Activated CD8-positive, alpha-beta T cell treated with anti-CD3 and anti-CD28 coated beads, Interleukin-2, amount 10 ng/mL, durations not matched to agents 7 days and 5 days (primary cell): Measurements from ENCODE around the gene ADAP1. TPM values are rescaled to one million over a fixed set of nuclear protein-coding genes. Genes with fewer than 3 reads are reported as not detected.

Experiments used
- ATAC-seq: fragments of 150-1000 bp; cut with Tn5 transposase; one replicate; pipeline ENCODE4 v1.10.0; 2021; ENCODE audit warnings: moderate library complexity
- CTCF ChIA-PET: fragments of 350-600 bp; sonication (Branson Sonifier 250); formaldehyde crosslinking; loops from one replicate; lab custom pipeline; 2021; ENCODE audit warnings: antibody characterized with exemption; lab: Charles Lee
- POLR2A ChIA-PET: fragments of 350-600 bp; sonication (Branson Sonifier 250); formaldehyde crosslinking; loops from one replicate; lab custom pipeline; 2021; ENCODE audit warnings: antibody characterized with exemption; lab: Charles Lee
- DNase-seq: peaks from one replicate; pipeline ENCODE4 v3.0.0-alpha.2; 2020
- H3K27ac Mint-ChIP-seq: one replicate; pipeline ENCODE4 v1.8.0; 2021; ENCODE audit warnings: mild to moderate bottlenecking, mixed read lengths
- H3K27me3 Mint-ChIP-seq: one replicate; pipeline ENCODE4 v1.8.0; 2021; ENCODE audit warnings: low read depth, mixed read lengths
- H3K36me3 Mint-ChIP-seq: one replicate; pipeline ENCODE4 v1.8.0; 2021; ENCODE audit warnings: low read depth, mixed read lengths
- H3K4me1 Mint-ChIP-seq: one replicate; pipeline ENCODE4 v1.8.0; 2021; ENCODE audit warnings: low read depth, mixed read lengths
- H3K4me3 Mint-ChIP-seq: one replicate; pipeline ENCODE4 v1.8.0; 2021; ENCODE audit warnings: mild to moderate bottlenecking, mixed read lengths
- H3K9me3 Mint-ChIP-seq: one replicate; pipeline ENCODE4 v1.8.0; 2022; ENCODE audit warnings: mixed read lengths; ENCODE audit not compliant: insufficient read depth
- total RNA-seq, 2 experiments: library from RNA; stranded (reverse); gene quantifications; one replicate each; pipeline ENCODE4 v1.2.3, GENCODE V29; 2021

Gene ADAP1
- total RNA-seq, 2 experiments from 2014 or later = 24.2 to 28.6 TPM

DNA sequence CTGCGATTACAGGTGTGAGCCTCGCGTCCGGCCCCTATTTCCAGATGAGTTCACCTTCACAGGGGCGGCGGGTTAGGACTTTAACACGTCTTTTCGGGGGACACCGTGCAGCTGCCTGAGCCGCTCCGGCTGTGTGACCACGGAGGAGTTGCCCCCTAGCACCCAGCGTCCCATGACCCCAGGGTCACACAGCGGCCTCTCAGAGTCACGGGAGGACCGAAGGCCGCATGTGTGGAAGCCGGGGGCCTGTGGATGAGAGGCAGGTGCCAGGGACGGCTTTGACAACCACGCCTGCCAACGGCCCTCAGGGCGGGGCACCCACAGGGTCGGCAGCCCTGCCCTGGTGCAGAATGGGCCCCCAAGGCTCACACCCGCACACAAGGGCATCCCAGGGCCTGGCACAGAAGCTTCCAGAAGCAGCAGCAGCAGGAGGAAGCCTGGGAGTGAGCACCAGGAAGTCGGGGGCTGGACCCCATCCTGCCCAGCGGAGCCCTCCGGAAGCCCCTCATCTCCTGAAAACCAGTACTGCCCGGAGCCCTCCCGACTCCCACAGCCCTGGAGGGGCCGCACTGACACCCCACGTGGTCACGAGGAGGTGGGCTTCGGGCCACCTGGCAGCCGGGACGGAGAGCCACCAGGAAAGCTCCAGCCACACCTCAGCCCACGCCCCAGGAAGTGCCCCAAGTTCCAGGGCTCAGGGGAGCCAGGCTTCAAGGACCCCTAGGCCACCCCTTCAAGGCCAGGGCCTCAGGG lies 32.7 kb downstream of the ADAP1 start:
- no peak for ATAC-seq
- ChIA-PET POLR2A (interaction anchor here (1.2 to 1.8 kb wide), 2 partner anchors 30 to 53 kb away, joined by 3 to 10 read pairs; partner anchors contain the start of gene COX19), CTCF (interaction anchor here (2.0 to 2.6 kb wide), 2 partner anchors 12 to 14 kb away, joined by 9 to 12 read pairs; no protein-coding TSS in a partner anchor)
- Mint-ChIP-seq H3K36me3 (peaks cover 6% of the 10 kb centered on the region), H3K4me3 (peak overlapping the region; percentile 83), H3K4me1 (peaks cover 41% of the 10 kb centered on the region), H3K27me3 (no peaks in the 10 kb centered on the region), H3K27ac (peak overlapping the region; percentile 96), H3K9me3 (no peaks in the 10 kb centered on the region)
- DNase-seq = no peak

DNA sequence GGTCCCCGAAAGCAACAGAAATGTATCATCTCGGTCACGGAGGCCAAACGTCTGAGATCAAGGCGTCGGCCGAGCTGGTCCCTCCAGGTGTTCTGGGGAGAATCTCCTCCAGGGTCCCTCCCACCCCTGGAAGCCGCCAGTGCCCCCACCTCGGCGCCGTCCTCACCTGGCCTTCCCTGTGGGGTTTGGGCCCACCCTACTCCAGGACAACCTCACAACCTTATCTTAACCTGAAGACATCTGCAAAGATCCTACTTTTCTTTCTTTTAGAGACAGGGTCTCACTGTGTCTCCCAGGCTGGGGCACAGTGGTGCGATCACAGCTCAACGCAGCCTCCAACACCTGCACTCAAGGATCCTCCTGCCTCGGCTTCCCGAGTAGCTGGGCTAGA lies 33.4 kb downstream of the ADAP1 start:
- no peaks in the 10 kb centered on the region for H3K27me3 Mint-ChIP-seq
- H3K36me3 Mint-ChIP-seq = peaks cover 6% of the 10 kb centered on the region
- CTCF ChIA-PET = interaction anchor here (2.0 to 2.6 kb wide), 2 partner anchors 11 to 13 kb away, joined by 9 to 12 read pairs; no protein-coding TSS in a partner anchor
- peak overlapping the region; percentile 96 for H3K27ac Mint-ChIP-seq
- DNase-seq (no peak), ATAC-seq (no peak)
- no peaks in the 10 kb centered on the region for H3K9me3 Mint-ChIP-seq
- H3K4me3 Mint-ChIP-seq = peak overlapping the region; percentile 36
- POLR2A ChIA-PET = interaction anchor here (1.2 kb wide), 1 partner anchor 54 kb away, joined by 3 read pairs; the partner anchor contains the start of gene COX19
- H3K4me1 Mint-ChIP-seq = peaks cover 41% of the 10 kb centered on the region

- POLR2A ChIA-PET = no interaction called here
- CTCF ChIA-PET = interaction anchor here (2.0 kb wide), 1 partner anchor 10 kb away, joined by 9 read pairs; no protein-coding TSS in a partner anchor
- H3K4me3 Mint-ChIP-seq = peak overlapping the region; percentile 36
Observed at GRCh38 chr7:920351-921070, 34.0 kb downstream of the ADAP1 start.

DNA sequence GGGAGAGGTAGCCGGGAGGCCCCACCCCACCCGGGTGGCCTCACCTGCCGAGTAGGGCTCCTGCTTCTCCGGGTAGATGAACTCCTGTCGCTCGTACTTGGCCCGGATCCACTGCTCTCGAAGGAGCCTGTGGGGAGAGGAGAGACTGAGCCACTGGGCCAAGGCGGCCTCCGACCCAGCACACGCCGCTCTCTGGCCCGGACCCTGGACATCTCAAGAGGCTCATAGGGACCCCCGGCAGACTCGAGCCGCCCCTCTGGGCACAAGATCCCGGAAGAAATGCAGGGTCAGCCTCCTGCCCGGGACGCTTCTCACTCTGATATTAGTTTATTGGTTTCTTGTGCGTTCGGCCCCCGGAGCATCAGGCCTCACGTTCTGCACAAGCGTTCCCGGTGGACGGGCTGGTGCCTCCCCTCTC lies 34.5 kb downstream of the ADAP1 start:
- DNase-seq = no peak
- Mint-ChIP-seq H3K36me3 (peaks cover 6% of the 10 kb centered on the region), H3K27ac (no peak overlapping the region), H3K4me3 (no peak overlapping the region), H3K9me3 (no peaks in the 10 kb centered on the region), H3K27me3 (no peaks in the 10 kb centered on the region), H3K4me1 (peaks cover 35% of the 10 kb centered on the region)
- ATAC-seq = no peak
- ChIA-PET POLR2A (no interaction called here), CTCF (no interaction called here)

More at GRCh38 chr7:920351-921070, 34.0 kb downstream of the ADAP1 start:
- Mint-ChIP-seq H3K4me1 (peaks cover 38% of the 10 kb centered on the region), H3K36me3 (peaks cover 6% of the 10 kb centered on the region), H3K27me3 (no peaks in the 10 kb centered on the region), H3K9me3 (no peaks in the 10 kb centered on the region), H3K27ac (peak overlapping the region; percentile 96)
- no peak for DNase-seq
- no peak for ATAC-seq

DNA sequence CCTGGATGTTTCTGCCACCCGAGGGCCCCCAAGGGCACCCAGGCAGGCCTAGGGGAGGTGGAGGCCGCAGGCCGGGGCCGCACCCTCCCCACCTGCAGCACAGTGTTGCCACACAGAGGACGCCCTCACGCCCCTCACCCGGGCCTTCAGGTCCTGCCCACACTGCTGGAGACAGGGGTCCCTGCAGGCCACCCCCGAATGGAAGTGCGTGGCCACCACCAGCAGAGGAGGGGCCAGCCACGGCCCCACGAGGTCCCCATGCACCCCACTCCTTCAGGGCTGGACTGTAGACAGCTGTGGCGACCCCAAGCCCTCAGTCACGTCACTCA lies 35.4 kb downstream of the ADAP1 start:
- Mint-ChIP-seq H3K4me1 (peaks cover 29% of the 10 kb centered on the region), H3K4me3 (no peak overlapping the region), H3K36me3 (peaks cover 4% of the 10 kb centered on the region), H3K27ac (no peak overlapping the region), H3K27me3 (no peaks in the 10 kb centered on the region), H3K9me3 (no peaks in the 10 kb centered on the region)
- POLR2A ChIA-PET = no interaction called here
- no peak for ATAC-seq
- CTCF ChIA-PET = no interaction called here
- DNase-seq = no peak

GRCh38 chr7:918441-919113 lies 35.9 kb downstream of the ADAP1 start:
- no peaks in the 10 kb centered on the region for H3K27me3 Mint-ChIP-seq
- ChIA-PET CTCF (interaction anchor here (1.4 kb wide), 1 partner anchor 75 kb away, joined by 3 read pairs; no protein-coding TSS in a partner anchor), POLR2A (no interaction called here)
- no peak for ATAC-seq
- H3K36me3 Mint-ChIP-seq = peaks cover 4% of the 10 kb centered on the region
- peaks cover 27% of the 10 kb centered on the region for H3K4me1 Mint-ChIP-seq
- H3K27ac Mint-ChIP-seq = no peak overlapping the region
- H3K9me3 Mint-ChIP-seq = no peaks in the 10 kb centered on the region
- H3K4me3 Mint-ChIP-seq = no peak overlapping the region
- no peak for DNase-seq

DNA sequence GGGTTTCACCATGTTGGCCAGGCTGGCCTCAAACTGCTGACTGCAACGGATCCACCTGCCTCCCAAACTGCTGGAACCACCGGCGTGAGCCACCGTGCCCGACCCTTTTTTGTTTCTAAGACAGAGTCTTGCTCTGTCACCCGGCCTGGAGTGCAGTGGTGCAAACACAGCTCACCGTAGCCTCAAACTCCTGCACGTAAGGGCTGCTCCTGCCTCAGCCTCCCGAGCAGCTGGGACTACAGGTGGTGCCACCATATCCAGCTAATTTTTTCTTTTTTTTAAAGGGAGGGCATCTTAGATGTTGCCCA lies 36.4 kb downstream of the ADAP1 start:
- H3K27me3 Mint-ChIP-seq = no peaks in the 10 kb centered on the region
- ChIA-PET CTCF (interaction anchor here (1.4 kb wide), 1 partner anchor 75 kb away, joined by 3 read pairs; no protein-coding TSS in a partner anchor), POLR2A (no interaction called here)
- H3K4me3 Mint-ChIP-seq = no peak overlapping the region
- no peaks in the 10 kb centered on the region for H3K9me3 Mint-ChIP-seq
- no peak for ATAC-seq
- no peak for DNase-seq
- peaks cover 4% of the 10 kb centered on the region for H3K36me3 Mint-ChIP-seq
- no peak overlapping the region for H3K27ac Mint-ChIP-seq
- peaks cover 22% of the 10 kb centered on the region for H3K4me1 Mint-ChIP-seq

DNA sequence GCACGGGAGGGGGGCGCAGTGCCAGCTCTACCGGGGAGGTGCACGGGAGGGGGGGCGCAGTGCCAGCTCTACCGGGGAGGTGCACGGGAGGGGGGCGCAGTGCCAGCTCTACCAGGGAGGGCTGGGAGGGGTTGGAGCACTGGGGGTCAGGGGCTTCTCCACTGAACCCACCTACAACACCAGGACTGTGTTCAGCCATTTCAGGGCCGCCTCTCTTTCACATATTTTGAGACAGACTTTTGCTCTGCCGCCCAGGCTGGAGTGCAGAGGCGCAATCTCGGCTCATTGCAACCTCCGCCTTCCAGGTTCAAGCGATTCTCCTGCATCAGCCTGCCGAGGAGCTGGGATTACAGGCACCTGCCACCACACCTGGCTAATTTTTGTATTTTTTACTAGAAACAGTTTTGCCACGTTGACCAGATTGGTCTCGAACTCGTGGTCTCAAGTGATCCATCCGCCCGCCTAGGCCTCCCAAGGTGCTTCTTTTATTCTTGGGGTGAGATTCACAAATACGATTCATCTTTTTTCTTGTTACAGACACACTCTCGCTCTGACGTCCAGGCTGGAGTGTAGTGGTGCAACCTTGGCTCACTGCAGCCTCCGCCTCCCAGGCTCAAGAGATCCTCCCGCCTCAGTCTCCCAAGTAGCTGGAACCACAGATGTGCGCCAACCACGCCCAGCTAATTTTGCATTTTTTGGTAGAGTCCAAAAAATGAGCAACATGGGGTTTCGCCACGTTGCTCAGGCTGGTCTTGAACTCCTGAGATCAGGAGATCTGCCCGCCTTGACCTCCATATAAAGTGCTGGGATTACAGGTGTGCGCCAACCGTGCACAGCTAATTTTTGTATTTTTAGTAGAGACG lies 37.0 kb downstream of the ADAP1 start:
- Mint-ChIP-seq H3K27ac (no peak overlapping the region), H3K27me3 (no peaks in the 10 kb centered on the region), H3K36me3 (peaks cover 4% of the 10 kb centered on the region), H3K9me3 (no peaks in the 10 kb centered on the region), H3K4me1 (peaks cover 18% of the 10 kb centered on the region), H3K4me3 (no peak overlapping the region)
- ATAC-seq = no peak
- CTCF ChIA-PET = interaction anchor here (1.4 kb wide), 1 partner anchor 76 kb away, joined by 3 read pairs; no protein-coding TSS in a partner anchor
- POLR2A ChIA-PET = no interaction called here
- DNase-seq = no peak

DNA sequence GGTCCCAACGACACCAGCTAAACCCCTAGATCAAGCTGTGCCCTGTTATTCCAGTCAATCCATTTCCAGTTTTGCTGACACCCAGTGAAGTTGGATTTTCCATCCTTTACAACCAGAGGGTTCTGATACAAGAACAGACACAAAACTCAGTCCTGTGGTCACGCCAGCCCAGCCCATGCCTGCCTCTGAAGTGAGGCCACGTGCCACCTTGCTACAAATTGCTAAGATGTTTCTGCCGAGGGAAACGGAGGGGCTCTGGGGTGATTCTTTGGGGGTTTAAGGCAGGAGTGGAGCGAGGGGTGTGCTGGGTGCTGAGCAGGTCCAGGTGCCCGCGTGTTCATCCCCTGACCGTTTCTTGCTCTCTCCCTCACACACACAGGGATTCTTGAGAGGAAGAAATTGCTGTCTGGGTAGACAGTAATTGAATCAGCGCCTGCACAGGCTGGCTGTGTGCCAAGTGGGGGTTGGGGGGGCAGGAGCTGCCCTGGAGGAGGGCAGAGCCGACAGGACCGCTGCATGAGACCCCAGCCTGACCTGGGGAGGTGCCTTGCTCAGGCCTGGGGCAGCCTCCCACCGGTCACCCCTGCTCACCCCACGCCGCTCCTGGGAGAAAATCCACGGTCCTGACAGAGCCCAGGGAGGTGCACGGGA lies 38.1 kb downstream of the ADAP1 start:
- CTCF ChIA-PET = no interaction called here

DNA sequence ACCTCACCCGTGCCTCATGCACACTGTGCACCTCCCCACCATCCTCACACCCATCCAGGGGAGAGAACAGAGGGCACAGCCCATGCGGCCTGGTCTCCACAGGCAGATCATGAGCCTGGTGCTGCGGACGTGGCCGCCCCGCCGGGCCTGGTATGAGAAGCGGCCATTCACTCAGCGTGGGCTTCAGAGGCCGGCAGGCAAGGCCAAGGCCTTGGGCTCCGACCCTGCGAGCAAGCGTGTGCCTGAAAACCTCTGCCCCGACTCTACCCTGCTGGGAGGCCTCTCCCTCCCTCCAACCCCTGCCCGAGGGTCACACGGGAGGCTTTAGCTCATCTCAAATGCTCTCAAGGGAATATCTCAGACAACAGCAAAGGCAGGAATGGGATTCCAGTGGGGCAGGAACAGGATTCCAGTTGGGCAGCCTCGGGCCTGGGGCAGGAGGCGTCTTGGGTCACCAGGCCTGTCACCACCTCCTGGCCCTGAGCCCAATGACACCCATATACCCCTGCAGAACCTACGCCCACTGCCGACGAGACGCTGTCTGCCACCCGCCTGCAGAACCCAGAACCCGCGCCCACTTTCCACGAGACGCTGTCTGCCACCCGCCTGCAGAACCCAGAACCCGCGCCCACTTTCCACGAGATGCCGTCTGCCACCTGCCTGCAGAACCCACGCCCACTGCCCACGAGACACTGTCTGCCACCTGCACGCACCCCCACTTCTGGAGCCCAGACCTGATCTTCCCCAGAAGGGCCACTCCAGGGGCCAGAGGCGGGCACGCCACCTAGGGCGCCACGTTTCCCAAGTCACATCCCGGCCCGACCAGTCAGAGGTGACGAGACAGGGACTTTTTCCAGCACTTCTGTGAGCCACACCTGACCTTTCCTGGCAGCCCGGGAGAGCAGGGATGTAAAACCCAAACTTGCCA lies 38.9 kb downstream of the ADAP1 start:
- ATAC-seq (no peak), DNase-seq (no peak)
- POLR2A ChIA-PET = no interaction called here
- Mint-ChIP-seq H3K4me1 (peaks cover 2% of the 10 kb centered on the region), H3K27me3 (no peaks in the 10 kb centered on the region), H3K27ac (peak overlapping the region; percentile 46), H3K9me3 (no peaks in the 10 kb centered on the region), H3K36me3 (no peaks in the 10 kb centered on the region), H3K4me3 (no peak overlapping the region)
- CTCF ChIA-PET = no interaction called here

More for the DNA sequence above, 38.1 kb downstream of the ADAP1 start:
- no peak overlapping the region for H3K4me3 Mint-ChIP-seq
- no peaks in the 10 kb centered on the region for H3K27me3 Mint-ChIP-seq
- no peaks in the 10 kb centered on the region for H3K9me3 Mint-ChIP-seq
- ATAC-seq = no peak
- no peak overlapping the region for H3K27ac Mint-ChIP-seq
- H3K4me1 Mint-ChIP-seq = peaks cover 9% of the 10 kb centered on the region
- no peak for DNase-seq
- peaks cover 4% of the 10 kb centered on the region for H3K36me3 Mint-ChIP-seq
- POLR2A ChIA-PET = no interaction called here
